ENCODE measurements around the gene DNAH14. TPM values are rescaled to one million over a fixed set of nuclear protein-coding genes. Genes with fewer than 3 reads are reported as not detected.

The DNAH14 gene
- total RNA-seq, 1 experiment from 2014 or later = 33.2 TPM

GRCh38 chr1:224906340-224906739, 23.1 kb upstream of the DNAH14 start (continued):
- TF ChIP-seq ZBTB33 (IDR thresholded peaks at IDR 0.05; ENCODE audit: extremely low read depth, insufficient replicate concordance, low read length) = no peak
- TF ChIP-seq FOSL1 (IDR thresholded peaks at IDR 0.05; ENCODE audit: low read depth) = no peak
- TF ChIP-seq, protein P1, sequence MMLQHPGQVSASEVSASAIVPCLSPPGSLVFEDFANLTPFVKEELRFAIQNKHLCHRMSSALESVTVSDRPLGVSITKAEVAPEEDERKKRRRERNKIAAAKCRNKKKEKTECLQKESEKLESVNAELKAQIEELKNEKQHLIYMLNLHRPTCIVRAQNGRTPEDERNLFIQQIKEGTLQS (IDR thresholded peaks at IDR 0.05) = no peak
- TF ChIP-seq CEBPB (IDR thresholded peaks at IDR 0.05; ENCODE audit: low read depth) = no peak
- no peak for TF ChIP-seq SRF (IDR thresholded peaks at IDR 0.05; ENCODE audit: low read depth)
- no peak for TF ChIP-seq ZFX (IDR thresholded peaks at IDR 0.05)
- no peak for TF ChIP-seq ELF1 (IDR thresholded peaks at IDR 0.05; ENCODE audit: borderline replicate concordance, low read depth)
- TF ChIP-seq POLR2A (IDR thresholded peaks at IDR 0.05; ENCODE audit: borderline replicate concordance, extremely low read depth, insufficient read depth, insufficient read length) = no peak
- TF ChIP-seq EZH2phosphoT487 (IDR thresholded peaks at IDR 0.05; ENCODE audit: borderline replicate concordance) = no peak
- TF ChIP-seq EZH2 (IDR thresholded peaks at IDR 0.05) = no peak

GRCh38 chr1:224911217-224911616, 18.3 kb upstream of the DNAH14 start:
- Histone ChIP-seq H3K9me2 (ENCODE audit: insufficient read depth) (no peaks in the 10 kb centered on the region), H3K4me2 (ENCODE audit: low read length) (no peak overlapping the region), H3K27ac (ENCODE audit: low read depth, low read length) (no peak overlapping the region), H3K27me3 (ENCODE audit: insufficient read depth, low read length) (no peaks in the 10 kb centered on the region; the same call in 1 of the 2 replicates), H2AFZ (ENCODE audit: low read depth, low read length, poor library complexity, severe bottlenecking) (no peak overlapping the region), H4K20me1 (ENCODE audit: insufficient read depth) (no peaks in the 10 kb centered on the region), H3K9me3 (ENCODE audit: control insufficient read depth in 1 of 2, insufficient read depth in 1 of 2, low read depth in 1 of 2, low read length in 2 of 2) (peaks cover 3 to 10% of the 10 kb centered on the region in 2 experiments; a peak in 3 of 4 replicates), H3K79me2 (ENCODE audit: insufficient read depth, low read length) (no peaks in the 10 kb centered on the region), H3K4me1 (ENCODE audit: control insufficient read depth in 1 of 2, insufficient read depth in 2 of 2, low read length in 2 of 2) (no peaks in the 10 kb centered on the region), H3K36me3 (ENCODE audit: control insufficient read depth in 1 of 2, insufficient read depth in 2 of 2, low read length in 2 of 2) (no peaks in the 10 kb centered on the region), H3K9ac (ENCODE audit: low read length) (no peak overlapping the region), H3K4me3 (replicated peaks in 1 of 2; ENCODE audit: low read depth in 1 of 2, low read length in 2 of 2) (no peak overlapping the region)
- ChIA-PET CTCF (no interaction called here), RAD21 (ENCODE audit: low non-redundant PET in 1 of 2, low total read pairs in 2 of 2, uncharacterized antibody in 2 of 2, unreplicated experiment in 2 of 2) (no interaction called here), POLR2A (no interaction called here)
- intact Hi-C loops (cut with micrococcal nuclease) = no loop called here
- TF ChIP-seq SRF (IDR thresholded peaks at IDR 0.05; ENCODE audit: low read depth) = no peak
- no peak for TF ChIP-seq ZBTB33 (IDR thresholded peaks at IDR 0.05; ENCODE audit: extremely low read depth, insufficient replicate concordance, low read length)
- no peak for TF ChIP-seq POLR2A (IDR thresholded peaks at IDR 0.05; ENCODE audit: borderline replicate concordance, extremely low read depth, insufficient read depth, insufficient read length)
- TF ChIP-seq, protein P1 (IDR thresholded peaks at IDR 0.05) = no peak
- TF ChIP-seq EGR1 (IDR thresholded peaks at IDR 0.05; ENCODE audit: low read depth) = no peak
- TF ChIP-seq RAD21 (IDR thresholded peaks at IDR 0.05; ENCODE audit: low read depth) = no peak
- no peak for TF ChIP-seq CEBPB (IDR thresholded peaks at IDR 0.05; ENCODE audit: low read depth)
- no peak for TF ChIP-seq ZFX (IDR thresholded peaks at IDR 0.05)
- TF ChIP-seq CBX3 (IDR thresholded peaks at IDR 0.05; ENCODE audit: low read depth) = no peak
- TF ChIP-seq, protein P2, sequence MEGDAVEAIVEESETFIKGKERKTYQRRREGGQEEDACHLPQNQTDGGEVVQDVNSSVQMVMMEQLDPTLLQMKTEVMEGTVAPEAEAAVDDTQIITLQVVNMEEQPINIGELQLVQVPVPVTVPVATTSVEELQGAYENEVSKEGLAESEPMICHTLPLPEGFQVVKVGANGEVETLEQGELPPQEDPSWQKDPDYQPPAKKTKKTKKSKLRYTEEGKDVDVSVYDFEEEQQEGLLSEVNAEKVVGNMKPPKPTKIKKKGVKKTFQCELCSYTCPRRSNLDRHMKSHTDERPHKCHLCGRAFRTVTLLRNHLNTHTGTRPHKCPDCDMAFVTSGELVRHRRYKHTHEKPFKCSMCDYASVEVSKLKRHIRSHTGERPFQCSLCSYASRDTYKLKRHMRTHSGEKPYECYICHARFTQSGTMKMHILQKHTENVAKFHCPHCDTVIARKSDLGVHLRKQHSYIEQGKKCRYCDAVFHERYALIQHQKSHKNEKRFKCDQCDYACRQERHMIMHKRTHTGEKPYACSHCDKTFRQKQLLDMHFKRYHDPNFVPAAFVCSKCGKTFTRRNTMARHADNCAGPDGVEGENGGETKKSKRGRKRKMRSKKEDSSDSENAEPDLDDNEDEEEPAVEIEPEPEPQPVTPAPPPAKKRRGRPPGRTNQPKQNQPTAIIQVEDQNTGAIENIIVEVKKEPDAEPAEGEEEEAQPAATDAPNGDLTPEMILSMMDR (IDR thresholded peaks at IDR 0.05 in 2 of 3, conservative IDR thresholded peaks at IDR 0.05 in 1 of 3; ENCODE audit: borderline replicate concordance in 1 of 3, insufficient read depth in 1 of 3, low read depth in 2 of 3, low read length in 2 of 3) = no peak
- TF ChIP-seq EZH2phosphoT487 (IDR thresholded peaks at IDR 0.05; ENCODE audit: borderline replicate concordance) = no peak
- BruUV-seq (replicated peaks) = no TSS peak
- ATAC-seq (no peak), DNase-seq (ENCODE audit: low read depth, low spot score) (no peak)
